ENCODE results near the gene RTP5. TPM values are rescaled to one million over a fixed set of nuclear protein-coding genes. Genes with fewer than 3 reads are reported as not detected.

The RTP5 gene
- total RNA-seq, 2 experiments from 2014 or later = 0.30 to 0.36 TPM

GRCh38 chr2:241887806-241888522 is 18.4 kb downstream of the RTP5 start:
- TF ChIP-seq CTCF (IDR thresholded peaks at IDR 0.05) = no peak
- Histone ChIP-seq H3K27me3 (ENCODE audit: control insufficient read depth in 1 of 2, insufficient read depth in 2 of 2, low read length in 2 of 2) (no peaks in the 10 kb centered on the region), H3K9me3 (ENCODE audit: control insufficient read depth in 1 of 2, insufficient read depth in 1 of 2, low read length in 2 of 2) (peaks cover 0 to 12% of the 10 kb centered on the region in 2 experiments), H3K4me3 (ENCODE audit: low read length) (no peak overlapping the region), H3K4me1 (ENCODE audit: insufficient read depth, low read length) (peaks cover 19% of the 10 kb centered on the region), H3K27ac (ENCODE audit: low read depth in 1 of 2, low read length in 2 of 2) (no peak overlapping the region), H3K36me3 (ENCODE audit: insufficient read depth, low read length) (peaks cover 40% of the 10 kb centered on the region)
- Mint-ChIP-seq H3K27ac (peak overlapping the region; percentile 66), H3K27me3 (no peaks in the 10 kb centered on the region), H3K4me3 (no peak overlapping the region), H3K36me3 (ENCODE audit: low read depth) (peaks cover 50% of the 10 kb centered on the region), H3K4me1 (ENCODE audit: low read depth) (peaks cover 52% of the 10 kb centered on the region), H3K9me3 (no peaks in the 10 kb centered on the region)
- DNase-seq (peak in 1 of 14 experiments; percentile 32), ATAC-seq (ENCODE audit: poor library complexity) (peak; percentile 37)
- ChIA-PET CTCF (no interaction called here), POLR2A (no interaction called here)
- intact Hi-C loops (cut with DNase I, micrococcal nuclease) = loop anchor here (10.0 kb wide), 2 partner anchors 183 to 1323 kb away; partner anchors contain the start of genes DUSP28 (in 1 of the 2), ING5 (in 1 of the 2) and RNPEPL1 (in 1 of the 2)

DNA sequence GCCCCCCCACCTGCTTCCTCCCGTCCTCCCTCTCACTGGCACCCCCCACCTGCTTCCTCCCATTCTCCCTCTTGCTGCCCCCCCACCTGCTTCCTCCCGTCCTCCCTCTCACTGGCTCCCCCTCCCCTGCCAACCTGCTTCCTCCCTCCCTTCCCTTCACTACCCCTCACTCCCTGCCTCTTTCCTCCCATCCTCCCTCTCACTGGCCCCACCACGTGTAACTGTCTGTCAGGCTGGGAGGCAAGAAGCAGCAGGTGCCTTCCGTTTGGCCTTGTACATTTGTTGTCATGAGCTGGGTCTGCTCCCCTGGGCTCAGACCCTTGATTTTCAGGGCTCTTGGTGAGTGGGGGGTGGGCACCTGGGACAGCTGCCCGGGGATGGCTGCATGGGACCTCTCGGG is 19.1 kb downstream of the RTP5 start:
- Histone ChIP-seq H3K4me1 (ENCODE audit: insufficient read depth, low read length) (peaks cover 14% of the 10 kb centered on the region), H3K27ac (ENCODE audit: low read depth in 1 of 2, low read length in 2 of 2) (peak overlapping the region in 1 of 2 donors; percentile 21), H3K27me3 (ENCODE audit: control insufficient read depth in 1 of 2, insufficient read depth in 2 of 2, low read length in 2 of 2) (no peaks in the 10 kb centered on the region), H3K9me3 (ENCODE audit: control insufficient read depth in 1 of 2, insufficient read depth in 1 of 2, low read length in 2 of 2) (peaks cover 0 to 12% of the 10 kb centered on the region in 2 experiments), H3K36me3 (ENCODE audit: insufficient read depth, low read length) (peaks cover 40% of the 10 kb centered on the region), H3K4me3 (ENCODE audit: low read length) (no peak overlapping the region)
- H3K4me3 Mint-ChIP-seq = peak overlapping the region; percentile 9
- peaks cover 50% of the 10 kb centered on the region for H3K36me3 Mint-ChIP-seq (ENCODE audit: low read depth)
- DNase-seq (peak in 2 of 14 experiments; percentile 20 to 40), ATAC-seq (ENCODE audit: poor library complexity) (no peak)
- no peaks in the 10 kb centered on the region for H3K9me3 Mint-ChIP-seq
- no peaks in the 10 kb centered on the region for H3K27me3 Mint-ChIP-seq
- intact Hi-C loops (cut with DNase I, micrococcal nuclease) = loop anchor here (10.0 kb wide), 2 partner anchors 184 to 1324 kb away; partner anchors contain the start of genes DUSP28 (in 1 of the 2), ING5 (in 1 of the 2) and RNPEPL1 (in 1 of the 2)
- ChIA-PET CTCF (no interaction called here), POLR2A (no interaction called here)
- TF ChIP-seq CTCF (IDR thresholded peaks at IDR 0.05) = no peak
- peaks cover 50% of the 10 kb centered on the region for H3K4me1 Mint-ChIP-seq (ENCODE audit: low read depth)
- peak overlapping the region; percentile 78 for H3K27ac Mint-ChIP-seq

- no peak for ATAC-seq (ENCODE audit: poor library complexity)
- Histone ChIP-seq H3K4me1 (ENCODE audit: insufficient read depth, low read length) (peaks cover 11% of the 10 kb centered on the region), H3K4me3 (ENCODE audit: low read length) (no peak overlapping the region), H3K9me3 (ENCODE audit: control insufficient read depth in 1 of 2, insufficient read depth in 1 of 2, low read length in 2 of 2) (peaks cover 0 to 12% of the 10 kb centered on the region in 2 experiments), H3K36me3 (ENCODE audit: insufficient read depth, low read length) (peaks cover 33% of the 10 kb centered on the region), H3K27me3 (ENCODE audit: control insufficient read depth in 1 of 2, insufficient read depth in 2 of 2, low read length in 2 of 2) (no peaks in the 10 kb centered on the region), H3K27ac (ENCODE audit: low read depth in 1 of 2, low read length in 2 of 2) (no peak overlapping the region)
- Mint-ChIP-seq H3K4me1 (ENCODE audit: low read depth) (peaks cover 43% of the 10 kb centered on the region), H3K27me3 (no peaks in the 10 kb centered on the region), H3K36me3 (ENCODE audit: low read depth) (peaks cover 41% of the 10 kb centered on the region), H3K27ac (no peak overlapping the region), H3K4me3 (no peak overlapping the region), H3K9me3 (no peaks in the 10 kb centered on the region)
- ChIA-PET POLR2A (no interaction called here), CTCF (no interaction called here)
- no peak for DNase-seq
- TF ChIP-seq CTCF (IDR thresholded peaks at IDR 0.05) = no peak
- intact Hi-C loops (cut with DNase I, micrococcal nuclease) = no loop called here
Measured at GRCh38 chr2:241890524-241891235, 21.2 kb downstream of the RTP5 start.
